HepG2 (cell line): ENCODE data around the gene KCNMA1. TPM values are rescaled to one million over a fixed set of nuclear protein-coding genes. Genes with fewer than 3 reads are reported as not detected.

Experiments
- ATAC-seq: fragments of 200-7000 bp; cut with Tn5 transposase; 3 replicates; pipeline ENCODE4 v1.9.1; 2020; ENCODE audit warnings: mild to moderate bottlenecking, moderate library complexity
- BruUV-seq: library from RNA; stranded (reverse); fragments of 400-500 nt; replicated peaks from 2 replicates; lab custom pipeline; 2021; lab: Mats Ljungman, UMichigan
- CTCF ChIA-PET: fragments of 300-600 bp; formaldehyde crosslinking; extraction: SDS; loops from one replicate; lab custom pipeline; 2021; ENCODE audit warnings: low total read pairs, inconsistent platforms, low intra/inter-chr PET ratio; lab: Yijun Ruan, JAX
- POLR2A ChIA-PET: fragments of 350-600 bp; sonication (Branson Sonifier 250); formaldehyde crosslinking; loops from one replicate; lab custom pipeline; 2020; ENCODE audit warnings: antibody characterized with exemption, inconsistent platforms; lab: Yijun Ruan, JAX
- DNase-seq: peaks from one replicate; pipeline ENCODE4 v3.0.0-alpha.2; 2015; ENCODE audit warnings: low spot score
- FAIRE-seq: peaks from 3 replicates; lab custom pipeline; 2011; peaks lifted over from hg19 to GRCh38; lab: Jason Lieb, UNC
- H2AFZ ChIP-seq: one replicate; pipeline ENCODE4 v1.6.1; 2011; ENCODE audit warnings: low read length, inconsistent platforms
- H3K27ac ChIP-seq: fragments of 300-600 bp; 3 replicates; pipeline ENCODE4 v1.8.0; 2011; ENCODE audit warnings: mixed run types, mild to moderate bottlenecking, mixed read lengths, low read length, inconsistent platforms; ENCODE audit not compliant: insufficient read depth; ENCODE audit errors: extremely low read length
- H3K27me3 ChIP-seq, 2 experiments: fragments of 200-600 bp in 1 of 2; 2 replicates in 1 of 2; 3 replicates in 1 of 2; pipeline versions ENCODE4 v1.6.0 to v1.8.0; 2011; ENCODE audit warnings: low read length in 2 of 2, mild to moderate bottlenecking in 2 of 2, moderate library complexity in 2 of 2, inconsistent platforms in 1 of 2; ENCODE audit not compliant: insufficient read depth in 2 of 2, control insufficient read depth in 1 of 2
- H3K36me3 ChIP-seq, 2 experiments: fragments of 200-600 bp in 1 of 2; replicated peaks in 1 of 2; 2 replicates in 1 of 2; 3 replicates in 1 of 2; pipeline versions ENCODE4 v1.5.1 to v1.8.0; 2011; ENCODE audit warnings: low read length in 2 of 2, inconsistent platforms in 1 of 2; ENCODE audit not compliant: insufficient read depth in 2 of 2, control insufficient read depth in 1 of 2
- H3K4me1 ChIP-seq: 2 replicates; pipeline ENCODE4 v1.5.1; 2012; ENCODE audit warnings: low read length, inconsistent platforms; ENCODE audit not compliant: insufficient read depth
- H3K4me2 ChIP-seq: 2 replicates; pipeline ENCODE4 v1.6.0; 2011; ENCODE audit warnings: low read depth, low read length, inconsistent platforms
- H3K4me3 ChIP-seq, 3 experiments: fragments of 200-600 bp in 1 of 3; sonication (generic), shearing (Covaris generic) in 1 of 3; replicated peaks in 1 of 3; 2 replicates each; pipeline ENCODE4 v1.5.1; 2011 to 2016; ENCODE audit warnings: low read length in 3 of 3, inconsistent platforms in 2 of 3, low read depth in 2 of 3, mild to moderate bottlenecking in 2 of 3, control low read depth in 1 of 3, mixed read lengths in 1 of 3; ENCODE audit not compliant: insufficient read depth in 1 of 3
- H3K79me2 ChIP-seq: one replicate; pipeline ENCODE4 v1.6.1; 2011; ENCODE audit warnings: low read length, inconsistent platforms; ENCODE audit not compliant: insufficient read depth
- H3K9ac ChIP-seq: 2 replicates; pipeline ENCODE4 v1.6.0; 2011; ENCODE audit warnings: mild to moderate bottlenecking, low read depth, low read length, inconsistent platforms; ENCODE audit not compliant: insufficient read depth
- H3K9me3 ChIP-seq: 2 replicates; pipeline ENCODE4 v1.5.1; 2012; ENCODE audit warnings: mild to moderate bottlenecking, low read length
- H4K20me1 ChIP-seq: 2 replicates; pipeline ENCODE4 v1.6.0; 2011; ENCODE audit warnings: inconsistent platforms, mild to moderate bottlenecking, low read length, moderate library complexity; ENCODE audit not compliant: insufficient read depth
- CC2D1A ChIP-seq: sonication (generic); formaldehyde crosslinking; IDR thresholded peaks from 2 replicates; pipeline ENCODE4 v1.8.1; 2023; ENCODE audit warnings: mild to moderate bottlenecking, missing genetic modification reagents
- RELA ChIP-seq: sonication (generic); formaldehyde crosslinking; IDR thresholded peaks from 2 replicates; pipeline ENCODE4 v1.4.0; 2020; ENCODE audit warnings: missing genetic modification reagents
- SIX4 ChIP-seq: sonication (generic); formaldehyde crosslinking; IDR thresholded peaks from 2 replicates; pipeline ENCODE4 v1.4.0; 2020; ENCODE audit warnings: missing genetic modification reagents
- THAP11 ChIP-seq: IDR thresholded peaks from 2 replicates; pipeline ENCODE4 v1.6.1; 2016; ENCODE audit warnings: missing biosample characterization, missing genetic modification reagents
- ZBTB1 ChIP-seq: sonication (generic); formaldehyde crosslinking; IDR thresholded peaks from 2 replicates; pipeline ENCODE4 v1.4.0; 2020; ENCODE audit warnings: missing genetic modification reagents, borderline replicate concordance
- ZNF337 ChIP-seq: sonication (generic); formaldehyde crosslinking; IDR thresholded peaks from 2 replicates; pipeline ENCODE4 v1.5.1; 2020; ENCODE audit warnings: missing genetic modification reagents, low read depth, mild to moderate bottlenecking, borderline replicate concordance
- ZNF547 ChIP-seq: sonication (generic); formaldehyde crosslinking; IDR thresholded peaks from 2 replicates; pipeline ENCODE4 v1.5.1; 2020; ENCODE audit warnings: mild to moderate bottlenecking, missing genetic modification reagents
- ZNF552 ChIP-seq: sonication (generic); formaldehyde crosslinking; IDR thresholded peaks from 2 replicates; pipeline ENCODE4 v1.9.0; 2022; ENCODE audit warnings: missing genetic modification reagents, mild to moderate bottlenecking, borderline replicate concordance
- ZNF564 ChIP-seq: sonication (generic); formaldehyde crosslinking; IDR thresholded peaks from 2 replicates; pipeline ENCODE4 v1.8.1; 2023; ENCODE audit warnings: mild to moderate bottlenecking, missing genetic modification reagents
- ZNF629 ChIP-seq: sonication (generic); formaldehyde crosslinking; conservative IDR thresholded peaks from 2 replicates; pipeline ENCODE4 v1.5.0; 2020; ENCODE audit warnings: missing genetic modification reagents
- ZNF816 ChIP-seq: sonication (generic); formaldehyde crosslinking; IDR thresholded peaks from 2 replicates; pipeline ENCODE4 v1.8.0; 2022; ENCODE audit warnings: missing genetic modification reagents, mild to moderate bottlenecking, borderline replicate concordance
- WGBS: methylation state at CpG from one replicate; pipeline ENCODE4 v1.1.6; 2017; ENCODE audit warnings: low lambda C conversion rate; 5-methylcytosine and 5-hydroxymethylcytosine counted together
- in situ Hi-C: cut with HindIII; loops from 2 replicates; pipeline ENCODE4 v1.10.0; 2017; ENCODE audit warnings: low pct_unique_long_range_greater_than_20kb; ENCODE audit not compliant: extremely low pct_ligation_motif_present
- intact Hi-C: fragments of 100-400 bp; cut with micrococcal nuclease; formaldehyde crosslinking; loops from one replicate; pipeline ENCODE4 v1.10.0; 2022; ENCODE audit not compliant: unreplicated experiment
- polyA plus RNA-seq, 8 experiments: library from polyadenylated mRNA; depleted of rRNA in 3 of 8; stranded (reverse) in 7 of 8; unstranded in 1 of 8; fragments of >200 nt; fragmentation: Illumina TruSeq in 4 of 8; extraction: Trizol in 4 of 8; gene quantifications; 2 replicates each; pipeline versions ENCODE4 v1.2.1 to v1.2.3, GENCODE V29; 2011 to 2016; ENCODE audit warnings: low read depth in 4 of 8, missing spikeins in 1 of 8, mixed read lengths in 1 of 8; ENCODE audit not compliant: insufficient read depth in 1 of 8
- total RNA-seq, 5 experiments: library from RNA; depleted of rRNA; stranded (reverse); fragments of >200 nt; fragmentation: Illumina TruSeq; extraction: Trizol; gene quantifications; 2 replicates each; pipeline ENCODE4 v1.2.3, GENCODE V29; 2016; ENCODE audit warnings: low read depth in 1 of 5
- TF ChIP-seq, protein P1 (sequence below): sonication (generic); formaldehyde crosslinking; IDR thresholded peaks from 2 replicates; pipeline ENCODE4 v1.4.0; 2020; ENCODE audit warnings: mild to moderate bottlenecking, missing genetic modification reagents
- TF ChIP-seq, protein P2 (sequence below): sonication (generic); formaldehyde crosslinking; IDR thresholded peaks from 2 replicates; pipeline ENCODE4 v1.9.0; 2021; ENCODE audit warnings: missing genetic modification reagents, mild to moderate bottlenecking, borderline replicate concordance

The KCNMA1 gene
- total and polyA plus RNA-seq, 2 of the 13 experiments (the other 11 are each of a cell fraction or from before 2014, with no cell fraction given): 0.02 TPM; not detected in 1

DNA sequence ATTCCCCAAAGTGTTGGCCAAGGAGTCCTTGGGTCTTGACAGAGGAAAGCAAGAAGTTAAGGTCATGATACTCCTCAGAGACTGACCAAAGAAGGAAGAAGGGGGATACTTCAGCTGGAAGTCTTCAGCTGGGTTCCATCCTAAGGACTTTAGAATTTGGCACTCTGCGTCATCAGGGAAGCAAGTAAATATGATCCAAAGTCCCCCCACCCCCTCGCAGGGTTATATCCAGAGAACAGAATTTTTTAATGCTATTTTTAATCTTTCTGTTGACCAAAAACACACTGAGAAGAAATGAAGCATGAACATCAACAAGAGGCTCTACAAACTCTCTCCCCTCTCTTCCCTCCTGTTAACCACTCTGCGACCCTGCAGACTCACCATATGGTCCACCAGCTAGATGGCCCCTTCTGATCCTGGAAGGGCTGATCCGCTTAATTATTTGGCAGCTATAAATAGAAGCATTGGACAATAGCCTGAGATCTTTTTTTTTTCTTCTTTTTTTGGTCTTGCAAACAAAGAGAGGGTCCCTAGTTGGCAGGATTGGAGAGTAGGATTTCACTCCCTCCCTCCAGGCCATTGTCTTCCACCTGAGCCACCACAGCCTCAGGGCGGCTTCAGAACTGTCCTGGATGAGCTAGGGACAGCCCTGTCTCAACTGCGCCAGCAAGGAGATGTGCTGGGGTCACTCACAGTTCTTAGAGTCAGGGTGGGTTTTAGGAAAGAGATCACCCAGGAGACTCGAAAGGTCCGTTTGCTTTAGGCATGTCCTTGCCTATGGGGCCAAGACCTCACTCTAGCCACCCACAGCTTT lies 196.0 kb downstream of the KCNMA1 start:
- in situ Hi-C loops: no loop called here
- WGBS: 29% methylated on average over 8 of the region's 8 CpGs
- no peak for DNase-seq
- FAIRE-seq: no peak
- Histone ChIP-seq H3K9ac (no peak overlapping the region), H3K36me3 (no peaks in the 10 kb centered on the region), H3K4me3 (no peak overlapping the region), H4K20me1 (no peaks in the 10 kb centered on the region)
- intact Hi-C loops: no loop called here
- BruUV-seq: no TSS peak
- no peak for ATAC-seq
- TF ChIP-seq ZNF629 (CRISPR knock-in tag) (no peak), ZBTB1 (CRISPR knock-in tag) (no peak), SIX4 (CRISPR knock-in tag) (no peak), ZNF816 (CRISPR knock-in tag) (no peak), CC2D1A (CRISPR knock-in tag) (no peak), ZNF547 (CRISPR knock-in tag) (no peak), RELA (CRISPR knock-in tag) (no peak), ZNF337 (CRISPR knock-in tag) (no peak), ZNF552 (CRISPR knock-in tag) (no peak), ZNF564 (CRISPR knock-in tag) (no peak), THAP11 (CRISPR knock-in tag) (no peak)
- TF ChIP-seq, protein P1, sequence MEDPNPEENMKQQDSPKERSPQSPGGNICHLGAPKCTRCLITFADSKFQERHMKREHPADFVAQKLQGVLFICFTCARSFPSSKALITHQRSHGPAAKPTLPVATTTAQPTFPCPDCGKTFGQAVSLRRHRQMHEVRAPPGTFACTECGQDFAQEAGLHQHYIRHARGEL (CRISPR knock-in tag): no peak
- TF ChIP-seq, protein P2, sequence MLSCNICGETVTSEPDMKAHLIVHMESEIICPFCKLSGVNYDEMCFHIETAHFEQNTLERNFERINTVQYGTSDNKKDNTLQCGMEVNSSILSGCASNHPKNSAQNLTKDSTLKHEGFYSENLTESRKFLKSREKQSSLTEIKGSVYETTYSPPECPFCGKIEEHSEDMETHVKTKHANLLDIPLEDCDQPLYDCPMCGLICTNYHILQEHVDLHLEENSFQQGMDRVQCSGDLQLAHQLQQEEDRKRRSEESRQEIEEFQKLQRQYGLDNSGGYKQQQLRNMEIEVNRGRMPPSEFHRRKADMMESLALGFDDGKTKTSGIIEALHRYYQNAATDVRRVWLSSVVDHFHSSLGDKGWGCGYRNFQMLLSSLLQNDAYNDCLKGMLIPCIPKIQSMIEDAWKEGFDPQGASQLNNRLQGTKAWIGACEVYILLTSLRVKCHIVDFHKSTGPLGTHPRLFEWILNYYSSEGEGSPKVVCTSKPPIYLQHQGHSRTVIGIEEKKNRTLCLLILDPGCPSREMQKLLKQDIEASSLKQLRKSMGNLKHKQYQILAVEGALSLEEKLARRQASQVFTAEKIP (CRISPR knock-in tag): no peak
- TF ChIP-seq, all 625 proteins: peak for 0
- H3K9me3 ChIP-seq: no peaks in the 10 kb centered on the region
- no peaks in the 10 kb centered on the region for H3K4me1 ChIP-seq
- ChIA-PET CTCF (no interaction called here), POLR2A (no interaction called here)
- no peak overlapping the region for H2AFZ ChIP-seq
- no peaks in the 10 kb centered on the region for H3K79me2 ChIP-seq
- no peaks in the 10 kb centered on the region for H3K27me3 ChIP-seq
- H3K4me2 ChIP-seq: no peak overlapping the region
- no peak overlapping the region for H3K27ac ChIP-seq
